Ovary (tissue), 9 donors: ENCODE data around the gene SKP1. TPM values are rescaled to one million over a fixed set of nuclear protein-coding genes. Genes with fewer than 3 reads are reported as not detected.

ENCODE experiments used
- DNase-seq, 5 donors: peaks; one replicate each; pipeline ENCODE4 v3.0.0-alpha.2; 2019 to 2020
- H3K27ac ChIP-seq, 2 donors: fragments of 200-600 bp; one replicate each; pipeline versions ENCODE4 v1.5.1 to v1.8.0; 2019 to 2022
- H3K27me3 ChIP-seq: fragments of 200-600 bp; one replicate; pipeline ENCODE4 v1.8.0; 2022
- H3K36me3 ChIP-seq: fragments of 200-600 bp; sonication (generic); one replicate; pipeline ENCODE4 v1.5.1; 2019
- H3K4me1 ChIP-seq: one replicate; pipeline ENCODE4 v1.8.1; 2013; ENCODE audit warnings: mild to moderate bottlenecking, moderate library complexity; ENCODE audit not compliant: insufficient read depth
- H3K4me3 ChIP-seq: fragments of 200-600 bp; sonication (generic); one replicate; pipeline ENCODE4 v1.5.1; 2017
- H3K9me3 ChIP-seq, 2 donors: fragments of 200-600 bp in 1 of 2; sonication (generic) in 1 of 2; one replicate each; pipeline versions ENCODE4 v1.5.1 to v1.8.1; 2013 to 2019; ENCODE audit warnings: mild to moderate bottlenecking in 1 of 2, moderate library complexity in 1 of 2
- EP300 ChIP-seq: sonication (generic); formaldehyde crosslinking; IDR thresholded peaks from one replicate; pipeline ENCODE4 v1.6.1; 2017; ENCODE audit warnings: antibody characterized with exemption
- POLR2A ChIP-seq: fragments of 450-650 bp; IDR thresholded peaks from one replicate; pipeline ENCODE4 v1.6.1; 2017; ENCODE audit warnings: antibody characterized with exemption, mild to moderate bottlenecking, moderate library complexity
- WGBS, 3 donors: extraction: QIAGEN DNeasy Blood & Tissue Kit in 1 of 3; methylation state at CpG; one replicate each; pipeline versions ENCODE4 v1.1.5 to v1.1.7; 2013 to 2017; 5-methylcytosine and 5-hydroxymethylcytosine counted together
- intact Hi-C, 4 donors: fragments of 100-400 bp; cut with DNase I; formaldehyde crosslinking; loops; one replicate each; pipeline versions ENCODE4 v1.11.0 to v1.15.1; 2022 to 2023
- polyA plus RNA-seq, 2 donors: library from polyadenylated mRNA; stranded (reverse); fragments of 200-250 nt in 1 of 2; fragments of 350-450 nt in 1 of 2; fragmentation: Illumina TruSeq in 1 of 2; extraction: RNeasy Lipid Tissue Mini Kit (QIAGEN cat#74804) in 1 of 2; gene quantifications; one replicate each; pipeline ENCODE4 v1.2.3, GENCODE V29; 2013 to 2014
- total RNA-seq, 7 donors: library from RNA; depleted of rRNA in 2 of 7; stranded (reverse); fragments of >200 nt in 2 of 7; fragmentation: NEBNext Ultra II Directional in 3 of 7; extraction: Animal tissue kit (Norgen Biotek cat#: 25700) in 3 of 7; gene quantifications; one replicate each; pipeline versions ENCODE4 v1.1.0 to v1.2.4, GENCODE V29; 2016 to 2023
- TF ChIP-seq, protein P1 (sequence below), 3 donors: fragments of 450-650 bp in 2 of 3; fragments of 200-600 bp in 1 of 3; IDR thresholded peaks; one replicate each; pipeline versions ENCODE4 v1.5.1 to v1.8.0; 2016 to 2022; ENCODE audit warnings: antibody characterized with exemption in 3 of 3, mild to moderate bottlenecking in 1 of 3
- donor health status: DM: no; HTN: no; CAD: no; lungs with moderate emphysema.
- donor health status: DM: no; HTN: no; CAD: no.
- donor health status: Bipolar disorder and iron deficiency.
- donor health status: DM: yes; HTN: yes; CAD: no.
- donor health status: DM: no; HTN: no; CAD: no.
- donor health status: DM: yes; HTN: yes; CAD: no.

SKP1 gene
- total and polyA plus RNA-seq, 9 donors, result 263 to 1,077 (median 388) TPM

DNA sequence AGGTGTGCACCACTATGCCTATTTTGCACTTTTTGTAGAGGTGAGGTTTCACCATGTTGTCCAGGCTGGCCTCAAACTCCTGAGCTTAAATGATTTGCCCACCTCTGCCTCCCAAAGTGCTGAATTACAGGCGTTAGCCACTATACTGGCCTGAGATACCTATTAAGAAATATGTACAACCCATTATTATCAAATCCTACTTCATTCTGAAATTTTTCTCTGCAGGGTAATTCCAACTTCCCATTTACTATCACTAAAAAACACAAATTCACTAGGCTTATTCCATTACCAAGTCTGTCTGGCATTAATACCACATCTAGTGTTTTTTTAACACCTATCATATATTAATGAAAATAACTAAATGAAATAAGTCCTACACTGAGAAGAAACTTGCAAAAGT lies 30.9 kb upstream of the SKP1 start:
- intact Hi-C loops, result no loop called here
- Histone ChIP-seq H3K4me1 (peaks cover 12% of the 10 kb centered on the region), H3K27ac (no peak overlapping the region), H3K27me3 (no peaks in the 10 kb centered on the region), H3K9me3 (no peaks in the 10 kb centered on the region), H3K4me3 (no peak overlapping the region), H3K36me3 (no peaks in the 10 kb centered on the region)
- WGBS, 3 donors, result 69 to 81% (median 75%) methylated on average over 1 of the region's 1 CpG
- TF ChIP-seq, protein P1, sequence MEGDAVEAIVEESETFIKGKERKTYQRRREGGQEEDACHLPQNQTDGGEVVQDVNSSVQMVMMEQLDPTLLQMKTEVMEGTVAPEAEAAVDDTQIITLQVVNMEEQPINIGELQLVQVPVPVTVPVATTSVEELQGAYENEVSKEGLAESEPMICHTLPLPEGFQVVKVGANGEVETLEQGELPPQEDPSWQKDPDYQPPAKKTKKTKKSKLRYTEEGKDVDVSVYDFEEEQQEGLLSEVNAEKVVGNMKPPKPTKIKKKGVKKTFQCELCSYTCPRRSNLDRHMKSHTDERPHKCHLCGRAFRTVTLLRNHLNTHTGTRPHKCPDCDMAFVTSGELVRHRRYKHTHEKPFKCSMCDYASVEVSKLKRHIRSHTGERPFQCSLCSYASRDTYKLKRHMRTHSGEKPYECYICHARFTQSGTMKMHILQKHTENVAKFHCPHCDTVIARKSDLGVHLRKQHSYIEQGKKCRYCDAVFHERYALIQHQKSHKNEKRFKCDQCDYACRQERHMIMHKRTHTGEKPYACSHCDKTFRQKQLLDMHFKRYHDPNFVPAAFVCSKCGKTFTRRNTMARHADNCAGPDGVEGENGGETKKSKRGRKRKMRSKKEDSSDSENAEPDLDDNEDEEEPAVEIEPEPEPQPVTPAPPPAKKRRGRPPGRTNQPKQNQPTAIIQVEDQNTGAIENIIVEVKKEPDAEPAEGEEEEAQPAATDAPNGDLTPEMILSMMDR (IDR thresholded peaks at IDR 0.05), result no peak
- TF ChIP-seq EP300 (no peak), POLR2A (no peak)
- no peak for DNase-seq

DNA sequence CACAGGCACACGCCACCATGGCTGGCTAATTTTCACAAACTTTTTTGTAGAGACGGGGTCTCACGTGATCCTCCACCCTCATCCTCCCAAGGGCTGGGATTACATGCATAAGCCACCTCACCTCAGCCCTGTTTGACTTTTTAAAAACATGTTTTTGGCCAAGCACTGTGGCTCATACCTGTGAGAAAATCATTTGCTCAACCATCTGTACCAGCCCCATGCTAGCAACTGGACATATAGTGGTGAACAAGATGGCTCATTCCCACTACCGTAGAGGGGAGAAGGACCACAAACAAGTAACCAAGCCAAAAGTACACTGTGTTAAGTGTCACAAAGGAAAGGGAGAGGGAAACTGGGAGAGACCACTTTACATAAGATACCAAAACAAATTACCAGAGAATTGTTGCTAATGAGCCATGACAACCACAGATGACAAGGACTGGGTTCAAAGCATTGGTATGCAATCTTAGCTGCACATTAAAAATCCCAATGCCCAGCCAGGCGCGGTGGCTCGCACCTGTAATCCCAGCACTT lies 29.9 kb upstream of the SKP1 start:
- Histone ChIP-seq H3K9me3 (no peaks in the 10 kb centered on the region), H3K4me3 (no peak overlapping the region), H3K27ac (no peak overlapping the region), H3K36me3 (no peaks in the 10 kb centered on the region), H3K4me1 (peaks cover 12% of the 10 kb centered on the region), H3K27me3 (no peaks in the 10 kb centered on the region)
- 81 to 83% (median 83%) methylated on average over 7 of the region's 7 CpGs for WGBS, 3 donors
- intact Hi-C loops, result no loop called here
- DNase-seq, result no peak
- no peak for TF ChIP-seq EP300
- TF ChIP-seq, protein P1 (IDR thresholded peaks at IDR 0.05), result no peak
- TF ChIP-seq POLR2A, result no peak

GRCh38 chr5:134204575-134204974 lies 27.8 kb upstream of the SKP1 start:
- 93 to 94% (median 93%) methylated on average over 4 of the region's 4 CpGs for WGBS, 3 donors
- DNase-seq, result no peak

DNA sequence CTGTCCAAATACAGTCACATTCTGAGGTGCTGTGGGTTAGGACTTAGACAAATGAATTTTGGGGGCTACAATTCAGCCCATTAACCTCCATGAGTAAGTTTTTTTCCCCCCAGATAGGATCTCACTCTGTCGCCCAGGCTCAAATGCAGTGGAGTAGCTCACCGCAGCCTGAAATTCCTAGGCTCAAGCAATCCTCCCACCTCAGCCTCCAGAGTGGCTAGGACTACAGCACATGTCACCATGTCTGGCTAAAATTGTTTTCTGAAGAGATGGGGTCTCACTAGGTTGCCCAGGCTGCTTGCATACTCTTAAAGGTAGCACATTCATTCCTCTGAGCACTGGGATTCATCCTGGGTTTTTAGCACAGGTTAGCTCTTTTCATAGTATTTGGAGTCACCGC lies 26.9 kb upstream of the SKP1 start:
- DNase-seq, result no peak
- Histone ChIP-seq H3K27me3 (no peaks in the 10 kb centered on the region), H3K9me3 (no peaks in the 10 kb centered on the region), H3K4me3 (no peak overlapping the region), H3K4me1 (peaks cover 3% of the 10 kb centered on the region), H3K36me3 (no peaks in the 10 kb centered on the region), H3K27ac (no peak overlapping the region)
- TF ChIP-seq, protein P1 (IDR thresholded peaks at IDR 0.05), result no peak
- TF ChIP-seq POLR2A, result no peak
- TF ChIP-seq EP300, result no peak
- WGBS, 3 donors, result 88 to 98% (median 95%) methylated on average over 3 of the region's 3 CpGs
- intact Hi-C loops, result no loop called here

More at GRCh38 chr5:134204575-134204974, 27.8 kb upstream of the SKP1 start:
- no peaks in the 10 kb centered on the region for H3K36me3 ChIP-seq
- H3K4me1 ChIP-seq, result peaks cover 6% of the 10 kb centered on the region
- no peak overlapping the region for H3K4me3 ChIP-seq
- H3K27ac ChIP-seq, result no peak overlapping the region
- H3K27me3 ChIP-seq, result no peaks in the 10 kb centered on the region
- no peaks in the 10 kb centered on the region for H3K9me3 ChIP-seq
- TF ChIP-seq EP300 (no peak), POLR2A (no peak)
- TF ChIP-seq, protein P1 (IDR thresholded peaks at IDR 0.05), result no peak
- intact Hi-C loops, result no loop called here
